ENCODE results near the gene CEP135. TPM values are rescaled to one million over a fixed set of nuclear protein-coding genes. Genes with fewer than 3 reads are reported as not detected.

CEP135 gene
- total RNA-seq, 1 donor from 2014 or later: 8.2 TPM

- Histone ChIP-seq H3K4me3 (ENCODE audit: insufficient read depth, low read depth, low read length) (no peak overlapping the region), H3K9ac (ENCODE audit: low read length) (no peak overlapping the region), H4K20me1 (ENCODE audit: insufficient read depth, low read length) (no peaks in the 10 kb centered on the region), H3K27ac (ENCODE audit: low read depth, low read length) (no peak overlapping the region), H3K4me2 (ENCODE audit: low read length) (no peak overlapping the region), H3K4me1 (ENCODE audit: insufficient read depth, low read length) (no peaks in the 10 kb centered on the region), H3K27me3 (ENCODE audit: insufficient read depth, low read length) (no peaks in the 10 kb centered on the region), H3K36me3 (ENCODE audit: insufficient read depth, low read length) (no peaks in the 10 kb centered on the region), H2AFZ (ENCODE audit: low read depth, low read length) (no peak overlapping the region), H3K79me2 (ENCODE audit: insufficient read depth, low read length) (no peaks in the 10 kb centered on the region), H3K9me3 (ENCODE audit: insufficient read depth, low read depth, low read length) (no peaks in the 10 kb centered on the region)
- H3K36me3 Mint-ChIP-seq (ENCODE audit: low read depth, unreplicated experiment): peaks cover 4% of the 10 kb centered on the region
- TF ChIP-seq CTCF (IDR thresholded peaks at IDR 0.05; ENCODE audit: insufficient read depth, low read depth, low read length) (no peak), EZH2 (IDR thresholded peaks at IDR 0.05; ENCODE audit: insufficient read depth, low read length) (no peak)
- DNase-seq (ENCODE audit: low read depth) (no peak), FAIRE-seq (no peak)
- H3K9me3 Mint-ChIP-seq (ENCODE audit: unreplicated experiment): no peaks in the 10 kb centered on the region
- no peak overlapping the region for H3K27ac Mint-ChIP-seq (ENCODE audit: unreplicated experiment)
- H3K4me1 Mint-ChIP-seq (ENCODE audit: low read depth, unreplicated experiment): peaks cover 5% of the 10 kb centered on the region
- no peaks in the 10 kb centered on the region for H3K27me3 Mint-ChIP-seq (ENCODE audit: low read depth, unreplicated experiment)
- no peak overlapping the region for H3K4me3 Mint-ChIP-seq (ENCODE audit: unreplicated experiment)
These were observed 113.4 kb downstream of the CEP135 start for GRCh38 chr4:56062106-56062505.

GRCh38 chr4:56062526-56063145 is 113.9 kb downstream of the CEP135 start:
- Histone ChIP-seq H3K27ac (ENCODE audit: low read depth, low read length) (no peak overlapping the region), H3K4me3 (ENCODE audit: insufficient read depth, low read depth, low read length) (no peak overlapping the region), H3K9ac (ENCODE audit: low read length) (no peak overlapping the region), H4K20me1 (ENCODE audit: insufficient read depth, low read length) (no peaks in the 10 kb centered on the region), H3K9me3 (ENCODE audit: insufficient read depth, low read depth, low read length) (no peaks in the 10 kb centered on the region), H3K36me3 (ENCODE audit: insufficient read depth, low read length) (no peaks in the 10 kb centered on the region), H3K79me2 (ENCODE audit: insufficient read depth, low read length) (no peaks in the 10 kb centered on the region), H3K27me3 (ENCODE audit: insufficient read depth, low read length) (no peaks in the 10 kb centered on the region), H2AFZ (ENCODE audit: low read depth, low read length) (no peak overlapping the region), H3K4me2 (ENCODE audit: low read length) (no peak overlapping the region), H3K4me1 (ENCODE audit: insufficient read depth, low read length) (no peaks in the 10 kb centered on the region)
- peak overlapping the region; percentile 23 for H3K4me3 Mint-ChIP-seq (ENCODE audit: unreplicated experiment)
- peaks cover 5% of the 10 kb centered on the region for H3K4me1 Mint-ChIP-seq (ENCODE audit: low read depth, unreplicated experiment)
- FAIRE-seq (no peak), DNase-seq (ENCODE audit: low read depth) (no peak)
- H3K27me3 Mint-ChIP-seq (ENCODE audit: low read depth, unreplicated experiment): no peaks in the 10 kb centered on the region
- peaks cover 4% of the 10 kb centered on the region for H3K36me3 Mint-ChIP-seq (ENCODE audit: low read depth, unreplicated experiment)
- H3K27ac Mint-ChIP-seq (ENCODE audit: unreplicated experiment): no peak overlapping the region
- no peaks in the 10 kb centered on the region for H3K9me3 Mint-ChIP-seq (ENCODE audit: unreplicated experiment)
- TF ChIP-seq EZH2 (IDR thresholded peaks at IDR 0.05; ENCODE audit: insufficient read depth, low read length): no peak
- no peak for TF ChIP-seq CTCF (IDR thresholded peaks at IDR 0.05; ENCODE audit: insufficient read depth, low read depth, low read length)

GRCh38 chr4:56066493-56066892 is 117.7 kb downstream of the CEP135 start:
- no peak overlapping the region for H3K27ac Mint-ChIP-seq (ENCODE audit: unreplicated experiment)

More at GRCh38 chr4:56066493-56066892, 117.7 kb downstream of the CEP135 start:
- Mint-ChIP-seq H3K4me3 (ENCODE audit: unreplicated experiment) (no peak overlapping the region), H3K36me3 (ENCODE audit: low read depth, unreplicated experiment) (peaks cover 10% of the 10 kb centered on the region), H3K27me3 (ENCODE audit: low read depth, unreplicated experiment) (no peaks in the 10 kb centered on the region), H3K9me3 (ENCODE audit: unreplicated experiment) (peaks cover 5% of the 10 kb centered on the region), H3K4me1 (ENCODE audit: low read depth, unreplicated experiment) (peaks cover 5% of the 10 kb centered on the region)
- H3K4me2 ChIP-seq (ENCODE audit: low read length): no peak overlapping the region
- no peak overlapping the region for H3K4me3 ChIP-seq (ENCODE audit: insufficient read depth, low read depth, low read length)
- no peaks in the 10 kb centered on the region for H3K36me3 ChIP-seq (ENCODE audit: insufficient read depth, low read length)
- H3K27ac ChIP-seq (ENCODE audit: low read depth, low read length): no peak overlapping the region
- H3K9ac ChIP-seq (ENCODE audit: low read length): no peak overlapping the region
- no peak for TF ChIP-seq EZH2 (IDR thresholded peaks at IDR 0.05; ENCODE audit: insufficient read depth, low read length)
- TF ChIP-seq CTCF (IDR thresholded peaks at IDR 0.05; ENCODE audit: insufficient read depth, low read depth, low read length): no peak
- H3K4me1 ChIP-seq (ENCODE audit: insufficient read depth, low read length): no peaks in the 10 kb centered on the region
- no peak overlapping the region for H2AFZ ChIP-seq (ENCODE audit: low read depth, low read length)
- no peaks in the 10 kb centered on the region for H3K27me3 ChIP-seq (ENCODE audit: insufficient read depth, low read length)
- FAIRE-seq: no peak
- DNase-seq (ENCODE audit: low read depth): no peak
- H3K9me3 ChIP-seq (ENCODE audit: insufficient read depth, low read depth, low read length): no peaks in the 10 kb centered on the region
- H3K79me2 ChIP-seq (ENCODE audit: insufficient read depth, low read length): no peaks in the 10 kb centered on the region
- H4K20me1 ChIP-seq (ENCODE audit: insufficient read depth, low read length): no peaks in the 10 kb centered on the region

All from astrocyte (in vitro differentiated cells and primary cell).